ENCODE measurements around the gene C16orf90.
"Not testable (repeated sequence)": the region's sequence is repeated elsewhere in the genome, so short reads cannot be mapped to it uniquely, and the experiment has no call there.

The C16orf90 gene

GRCh38 chr16:3511286-3512180 lies 16.2 kb upstream of the C16orf90 start:
- no peak for DNase-seq

GRCh38 chr16:3510416-3510815 lies 15.1 kb upstream of the C16orf90 start:
- no peak for DNase-seq

- DNase-seq: no peak
Measured at GRCh38 chr16:3509470-3509928, 14.2 kb upstream of the C16orf90 start.

GRCh38 chr16:3508736-3509135 lies 13.4 kb upstream of the C16orf90 start:
- DNase-seq: no peak

GRCh38 chr16:3503523-3503922 lies 8.2 kb upstream of the C16orf90 start:
- DNase-seq: no peak

GRCh38 chr16:3501783-3502400 lies 6.6 kb upstream of the C16orf90 start:
- no peak for DNase-seq

GRCh38 chr16:3501412-3501761 lies 6.1 kb upstream of the C16orf90 start:
- not testable (repeated sequence) for DNase-seq

- no peak for DNase-seq
Measured at GRCh38 chr16:3498988-3499387, 3.7 kb upstream of the C16orf90 start.

- DNase-seq: no peak
Measured at GRCh38 chr16:3497771-3498170, 2.5 kb upstream of the C16orf90 start.

- DNase-seq: no peak
Measured at GRCh38 chr16:3496386-3496785, 1.1 kb upstream of the C16orf90 start.

- no peak for DNase-seq
Measured at GRCh38 chr16:3494386-3494973, 809 bp downstream of the C16orf90 start.

GRCh38 chr16:3492356-3492755 lies 2.9 kb downstream of the C16orf90 start:
- no peak for DNase-seq

GRCh38 chr16:3490911-3491629 lies 4.2 kb downstream of the C16orf90 start:
- DNase-seq: no peak

GRCh38 chr16:3488801-3489200 lies 6.5 kb downstream of the C16orf90 start:
- DNase-seq: no peak

GRCh38 chr16:3487521-3488410 lies 7.5 kb downstream of the C16orf90 start:
- DNase-seq: no peak

GRCh38 chr16:3486506-3487215 lies 8.6 kb downstream of the C16orf90 start:
- DNase-seq: no peak

- DNase-seq: no peak
Measured at GRCh38 chr16:3485821-3486505, 9.3 kb downstream of the C16orf90 start.

- no peak for DNase-seq
Measured at GRCh38 chr16:3485097-3485745, 10.1 kb downstream of the C16orf90 start.

- DNase-seq: no peak
Measured at GRCh38 chr16:3484318-3485096, 10.8 kb downstream of the C16orf90 start.

Measured in suppressor macrophage treated with lipopolysaccharide for 1 hour (primary cell).